HG03460 (cell line): Measurements from ENCODE around the gene KIRREL3.

Experiments
- ATAC-seq: cut with Tn5 transposase; IDR thresholded peaks from one replicate; pipeline ENCODE4 v1.9.1; 2021; ENCODE audit not compliant: unreplicated experiment

Gene KIRREL3

DNA sequence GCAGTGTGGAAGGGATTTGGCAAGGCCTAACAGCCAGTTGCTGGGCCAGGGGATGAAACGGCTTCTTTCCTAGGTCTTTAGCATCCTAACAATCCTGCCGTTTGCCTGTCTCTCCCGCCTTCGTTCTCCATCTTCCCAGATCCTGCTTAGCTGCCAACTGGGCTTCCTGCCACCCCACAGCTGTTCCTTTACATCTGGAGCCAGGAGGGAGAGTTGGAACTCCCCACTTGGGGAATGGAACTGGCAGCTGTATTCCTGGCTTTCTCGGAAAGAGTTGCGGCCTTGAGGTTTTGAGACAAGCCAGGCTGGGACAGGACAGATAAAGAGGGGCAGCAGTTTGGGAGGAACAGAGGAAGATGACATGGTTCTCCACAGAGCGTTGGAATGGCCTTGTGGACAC lies 585.4 kb downstream of the KIRREL3 start:
- ATAC-seq = no peak

DNA sequence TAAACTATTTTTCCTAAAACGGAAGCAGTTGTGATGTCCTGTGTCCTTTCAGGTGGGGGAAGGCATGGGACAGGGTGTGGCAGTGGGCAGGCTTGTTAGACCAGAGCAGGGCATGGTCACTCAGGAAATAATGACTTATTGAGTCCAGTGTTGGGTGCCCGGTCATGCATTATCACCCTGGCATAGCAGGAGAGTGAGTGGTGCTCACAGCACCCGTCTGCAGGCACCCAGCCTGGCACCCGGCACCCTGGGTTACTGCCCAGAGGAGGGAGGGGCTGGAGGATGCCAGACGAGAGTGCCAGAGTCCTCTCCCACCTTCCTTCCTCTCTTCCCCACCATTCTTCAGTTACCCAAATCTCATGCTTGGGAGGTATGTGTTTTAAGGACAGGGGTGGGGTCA lies 586.0 kb downstream of the KIRREL3 start:
- ATAC-seq = no peak

- no peak for ATAC-seq
Measured at GRCh38 chr11:126413843-126414405, 586.6 kb downstream of the KIRREL3 start.

- ATAC-seq = no peak
Measured at GRCh38 chr11:126413426-126413825, 587.1 kb downstream of the KIRREL3 start.

DNA sequence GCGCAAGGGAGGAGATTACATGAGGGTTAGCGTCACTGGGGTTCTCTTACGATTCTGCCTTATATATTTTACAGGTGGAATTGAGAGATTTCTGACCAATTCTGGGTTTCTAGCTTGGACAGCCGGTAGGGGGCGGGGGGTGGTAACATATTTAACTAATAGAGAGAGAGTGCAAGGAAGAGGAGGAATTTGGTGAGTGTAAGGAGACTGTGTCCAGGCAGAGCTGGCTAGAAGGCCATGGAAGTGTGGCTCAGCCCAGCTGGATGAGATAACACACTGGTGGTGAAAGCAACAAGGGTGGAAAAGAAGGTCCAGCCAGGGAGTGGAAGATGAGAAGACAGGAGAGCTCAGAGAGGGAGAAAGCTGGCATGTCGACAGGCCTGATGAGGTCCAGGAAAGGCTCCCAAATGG lies 588.6 kb downstream of the KIRREL3 start:
- no peak for ATAC-seq

GRCh38 chr11:126410649-126411048 lies 589.9 kb downstream of the KIRREL3 start:
- ATAC-seq = no peak

GRCh38 chr11:126409620-126409985 lies 591.0 kb downstream of the KIRREL3 start:
- no peak for ATAC-seq

DNA sequence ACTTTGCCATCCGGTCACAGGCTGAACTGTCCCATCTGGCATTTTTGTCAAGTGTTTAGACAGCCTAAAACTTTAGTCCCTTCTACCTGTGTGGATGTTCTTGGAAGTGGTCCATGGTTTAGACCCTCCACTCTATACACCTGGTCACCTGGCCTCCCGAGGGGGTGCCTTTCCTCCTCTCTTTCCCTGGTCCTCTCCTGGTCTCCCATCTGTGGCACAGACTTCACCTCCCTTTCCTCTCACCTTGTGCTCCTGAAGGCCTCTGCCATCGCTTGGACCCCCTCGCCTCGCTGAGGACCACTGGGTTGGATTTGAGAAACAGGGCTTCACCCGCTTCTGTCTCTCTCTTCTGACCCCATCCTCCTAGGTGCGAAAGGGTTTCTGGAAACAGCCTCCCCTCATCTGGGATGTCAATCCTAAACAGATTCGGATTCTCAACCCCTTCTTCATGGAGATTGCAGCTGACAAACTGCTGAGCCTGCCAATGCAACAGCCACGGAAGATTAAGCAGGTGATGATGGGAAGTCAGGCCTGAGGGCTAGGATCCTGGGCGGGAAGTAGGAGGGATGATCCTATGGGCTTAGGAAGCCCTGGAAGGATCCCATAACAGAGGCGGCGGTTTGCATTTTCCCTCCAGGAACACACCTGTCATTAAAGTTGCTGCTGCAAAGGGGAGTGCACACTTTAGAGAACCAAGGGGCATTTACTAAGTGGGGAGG lies 591.5 kb downstream of the KIRREL3 start:
- ATAC-seq = no peak

- ATAC-seq = no peak
Measured at GRCh38 chr11:126408496-126408895, 592.1 kb downstream of the KIRREL3 start.

- ATAC-seq = no peak
Measured at GRCh38 chr11:126407682-126408288, 592.8 kb downstream of the KIRREL3 start.

DNA sequence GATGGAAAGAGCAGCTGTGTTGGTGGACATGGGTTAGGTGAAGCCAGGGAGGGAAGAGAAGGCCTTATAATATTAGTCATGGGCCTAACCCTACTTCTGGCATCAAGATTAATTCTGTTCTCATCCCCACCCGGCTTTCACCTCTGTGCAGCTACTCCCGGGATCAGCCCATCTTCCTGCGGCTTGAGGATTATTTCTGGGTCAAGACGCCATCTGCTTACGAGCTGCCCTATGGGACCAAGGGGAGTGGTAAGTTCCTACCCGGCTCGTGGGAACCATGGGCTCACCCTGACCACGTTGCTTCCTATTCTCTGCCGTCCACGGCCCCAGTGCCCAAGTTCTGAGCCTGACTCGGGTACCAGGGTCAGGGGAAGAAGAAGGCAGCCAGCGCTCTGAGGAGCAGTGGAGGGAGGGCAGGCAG lies 593.5 kb downstream of the KIRREL3 start:
- ATAC-seq = no peak

DNA sequence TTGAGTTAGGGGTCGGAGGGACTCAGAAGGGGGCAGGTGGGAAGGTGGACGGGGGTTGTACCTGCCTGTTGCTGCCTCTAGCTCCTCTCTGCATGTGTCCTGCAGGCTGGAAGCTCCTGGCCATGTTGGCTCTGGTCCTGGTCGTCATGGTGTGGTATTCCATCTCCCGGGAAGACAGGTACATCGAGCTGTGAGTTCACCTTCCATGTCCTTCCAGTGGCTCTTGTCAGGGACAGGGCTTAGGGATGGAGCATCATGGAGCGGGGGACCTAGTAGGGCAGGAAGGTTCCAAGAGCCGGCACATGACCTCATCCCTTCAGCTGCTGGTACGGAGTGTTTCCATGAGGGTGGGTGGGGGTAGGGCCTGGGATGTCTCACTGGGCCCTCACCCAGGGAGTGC lies 594.2 kb downstream of the KIRREL3 start:
- ATAC-seq = no peak

- ATAC-seq = no peak
Measured at GRCh38 chr11:126405906-126406305, 594.7 kb downstream of the KIRREL3 start.

DNA sequence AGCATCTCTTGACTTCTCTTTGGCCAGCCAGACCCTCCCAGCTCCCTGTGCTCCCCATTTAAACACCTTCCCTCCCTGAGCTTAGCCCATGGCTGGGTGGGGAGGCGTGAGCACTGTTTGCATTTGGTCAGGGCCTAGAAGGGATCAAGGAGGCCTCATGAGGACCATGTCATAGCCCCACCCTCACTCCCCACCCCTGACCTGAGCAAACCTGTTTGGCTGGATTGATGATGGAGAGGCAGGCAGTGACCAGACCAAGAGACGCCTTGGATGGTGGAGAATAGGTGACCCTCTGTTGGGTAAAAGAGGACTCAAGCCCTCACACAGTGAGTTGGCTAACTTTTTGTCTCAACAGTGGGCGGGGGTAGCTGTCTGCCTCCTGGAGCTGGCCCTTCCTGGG lies 595.2 kb downstream of the KIRREL3 start:
- ATAC-seq = no peak

GRCh38 chr11:126404367-126404766 lies 596.2 kb downstream of the KIRREL3 start:
- ATAC-seq = no peak

DNA sequence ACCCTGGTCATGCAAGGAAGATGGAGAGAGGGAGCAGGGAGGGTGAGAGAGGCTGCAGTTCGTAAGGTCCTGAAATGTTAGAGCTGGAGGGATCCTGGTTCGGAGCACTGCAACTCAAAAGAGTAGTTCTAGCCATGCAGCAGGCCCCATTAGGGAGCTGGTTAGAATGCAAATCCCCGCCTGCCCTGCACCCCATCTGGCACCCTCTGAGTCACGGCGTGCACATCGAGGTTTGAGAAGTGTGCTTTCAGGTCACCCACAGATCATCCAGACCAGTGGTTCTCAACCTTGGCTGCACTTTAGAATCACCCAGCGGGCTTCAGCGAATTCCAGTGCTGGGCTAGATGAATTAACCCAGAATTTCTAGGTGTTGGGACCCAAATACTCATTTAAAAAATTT lies 596.9 kb downstream of the KIRREL3 start:
- peak; percentile 94 for ATAC-seq

- no peak for ATAC-seq
Measured at GRCh38 chr11:126403022-126403581, 597.5 kb downstream of the KIRREL3 start.

DNA sequence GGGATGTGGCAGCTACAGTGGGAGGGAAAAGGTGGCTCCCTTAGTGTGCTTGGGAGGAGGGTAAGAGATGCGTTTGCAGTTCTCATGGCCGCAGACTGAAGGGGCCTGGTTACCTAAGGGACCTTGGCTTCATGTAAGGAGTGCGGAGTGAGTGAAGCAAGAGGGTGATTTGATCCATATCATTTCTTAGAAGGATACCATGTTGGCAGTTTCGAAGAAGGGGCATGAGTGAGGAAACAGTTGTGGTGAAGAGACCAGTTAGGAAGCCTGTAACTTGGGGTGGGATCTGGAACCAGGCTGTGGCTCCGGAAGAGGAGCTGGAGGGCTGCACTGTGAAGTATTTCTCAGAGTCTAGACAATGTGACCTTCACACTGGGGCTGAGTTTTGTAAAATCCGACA lies 600.1 kb downstream of the KIRREL3 start:
- no peak for ATAC-seq

DNA sequence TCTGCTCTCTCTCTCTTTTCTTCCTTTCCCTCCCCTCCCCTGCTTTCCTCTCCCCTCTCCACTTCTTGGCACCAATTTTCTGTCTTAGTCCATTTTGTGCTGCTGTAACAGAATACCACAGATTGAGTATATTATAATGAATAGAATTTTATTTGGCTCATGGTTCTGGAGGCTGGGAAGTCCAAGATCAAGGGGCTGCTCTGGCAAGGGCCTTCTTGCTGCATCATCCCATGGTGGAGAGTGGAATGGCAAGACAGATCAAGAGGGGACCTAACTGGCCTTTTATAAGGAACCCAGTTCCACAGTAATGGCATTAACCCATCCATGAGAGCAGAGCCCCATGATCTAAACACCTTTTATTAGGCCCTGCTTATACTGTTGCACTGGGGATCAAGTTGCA lies 600.6 kb downstream of the KIRREL3 start:
- ATAC-seq = no peak

DNA sequence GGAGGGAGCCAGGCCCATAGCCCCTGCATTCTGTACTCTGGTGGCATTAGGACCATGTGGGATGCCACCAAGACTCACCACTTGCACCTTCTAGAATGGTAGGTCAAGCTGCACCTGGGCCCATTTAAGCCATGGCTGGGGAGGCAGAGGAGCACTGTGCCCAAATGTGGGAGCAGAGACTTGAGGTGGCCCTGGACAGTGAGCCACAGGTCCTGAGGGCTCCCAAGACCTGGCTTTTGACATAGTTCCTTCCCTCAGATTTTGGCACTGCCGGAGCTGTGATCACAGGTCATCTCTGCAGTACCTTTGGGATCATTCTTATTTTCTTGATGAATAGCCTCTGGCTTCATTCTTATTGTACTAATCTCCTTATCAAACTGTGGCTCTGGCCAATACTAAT lies 601.8 kb downstream of the KIRREL3 start:
- no peak for ATAC-seq

DNA sequence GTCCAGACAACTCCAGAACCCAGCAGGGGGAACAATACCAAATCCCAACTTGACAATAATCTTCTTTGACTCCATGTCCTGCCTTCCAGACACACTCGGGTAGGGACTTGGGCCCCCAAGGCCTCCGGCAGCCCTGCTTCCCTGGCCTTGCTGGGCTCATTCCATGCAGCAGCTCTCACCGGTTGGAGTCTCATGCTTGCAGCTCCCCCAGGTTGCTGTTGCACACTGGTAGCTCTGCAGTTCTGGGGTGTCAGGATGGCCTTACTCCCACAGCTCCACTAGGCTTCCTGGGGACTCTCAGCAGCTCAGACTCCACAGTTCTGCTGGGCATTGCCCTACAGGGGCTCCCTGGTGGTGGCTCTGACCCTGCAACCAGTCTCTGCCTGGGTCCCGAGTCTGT lies 602.3 kb downstream of the KIRREL3 start:
- ATAC-seq = no peak

GRCh38 chr11:126396965-126397364 lies 603.6 kb downstream of the KIRREL3 start:
- ATAC-seq = no peak
